Measurements from ENCODE around the gene DNAAF3. TPM values are rescaled to one million over a fixed set of nuclear protein-coding genes. Genes with fewer than 3 reads are reported as not detected.

DNAAF3 gene
- total RNA-seq, 4 donors from 2014 or later: 0.71 to 10.3 (median 0.99) TPM

GRCh38 chr19:55112777-55113569 is 53.4 kb downstream of the DNAAF3 start:
- WGBS, 2 donors: 59 to 63% methylated on average over 17 to 23 of the region's 23 CpGs
- no peak for DNase-seq (ENCODE audit: low spot score in 2 of 2)
- TF ChIP-seq, protein P1, sequence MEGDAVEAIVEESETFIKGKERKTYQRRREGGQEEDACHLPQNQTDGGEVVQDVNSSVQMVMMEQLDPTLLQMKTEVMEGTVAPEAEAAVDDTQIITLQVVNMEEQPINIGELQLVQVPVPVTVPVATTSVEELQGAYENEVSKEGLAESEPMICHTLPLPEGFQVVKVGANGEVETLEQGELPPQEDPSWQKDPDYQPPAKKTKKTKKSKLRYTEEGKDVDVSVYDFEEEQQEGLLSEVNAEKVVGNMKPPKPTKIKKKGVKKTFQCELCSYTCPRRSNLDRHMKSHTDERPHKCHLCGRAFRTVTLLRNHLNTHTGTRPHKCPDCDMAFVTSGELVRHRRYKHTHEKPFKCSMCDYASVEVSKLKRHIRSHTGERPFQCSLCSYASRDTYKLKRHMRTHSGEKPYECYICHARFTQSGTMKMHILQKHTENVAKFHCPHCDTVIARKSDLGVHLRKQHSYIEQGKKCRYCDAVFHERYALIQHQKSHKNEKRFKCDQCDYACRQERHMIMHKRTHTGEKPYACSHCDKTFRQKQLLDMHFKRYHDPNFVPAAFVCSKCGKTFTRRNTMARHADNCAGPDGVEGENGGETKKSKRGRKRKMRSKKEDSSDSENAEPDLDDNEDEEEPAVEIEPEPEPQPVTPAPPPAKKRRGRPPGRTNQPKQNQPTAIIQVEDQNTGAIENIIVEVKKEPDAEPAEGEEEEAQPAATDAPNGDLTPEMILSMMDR (IDR thresholded peaks at IDR 0.05): no peak
- H3K4me3 ChIP-seq (ENCODE audit: low read depth, poor library complexity, severe bottlenecking): no peak overlapping the region
- intact Hi-C loops (cut with DNase I; ENCODE audit: low total_unique reads): no loop called here

GRCh38 chr19:55112246-55112776 is 54.1 kb downstream of the DNAAF3 start:
- H3K4me3 ChIP-seq (ENCODE audit: low read depth, poor library complexity, severe bottlenecking): no peak overlapping the region
- 87 to 91% methylated on average over 23 to 25 of the region's 25 CpGs for WGBS, 2 donors
- intact Hi-C loops (cut with DNase I; ENCODE audit: low total_unique reads): no loop called here
- no peak for DNase-seq (ENCODE audit: low spot score in 2 of 2)
- TF ChIP-seq, protein P1 (IDR thresholded peaks at IDR 0.05): no peak
- no peak for TF ChIP-seq POLR2A (IDR thresholded peaks at IDR 0.05)

GRCh38 chr19:55111238-55111831 is 55.1 kb downstream of the DNAAF3 start:
- DNase-seq (ENCODE audit: low spot score in 2 of 2): no peak
- no peak overlapping the region for H3K4me3 ChIP-seq (ENCODE audit: low read depth, poor library complexity, severe bottlenecking)
- intact Hi-C loops (cut with DNase I; ENCODE audit: low total_unique reads): no loop called here
- 64 to 75% methylated on average over 21 of the region's 21 CpGs for WGBS, 2 donors
- TF ChIP-seq POLR2A (IDR thresholded peaks at IDR 0.05): no peak
- TF ChIP-seq, protein P1 (IDR thresholded peaks at IDR 0.05): no peak

GRCh38 chr19:55109527-55110291 is 56.7 kb downstream of the DNAAF3 start:
- intact Hi-C loops (cut with DNase I; ENCODE audit: low total_unique reads): no loop called here
- H3K4me3 ChIP-seq (ENCODE audit: low read depth, poor library complexity, severe bottlenecking): no peak overlapping the region
- no peak for DNase-seq (ENCODE audit: low spot score in 2 of 2)
- TF ChIP-seq, protein P1 (IDR thresholded peaks at IDR 0.05): no peak
- no peak for TF ChIP-seq POLR2A (IDR thresholded peaks at IDR 0.05)
- WGBS, 2 donors: 77 to 80% methylated on average over 19 to 20 of the region's 20 CpGs

Small RNAs within 50 kb of the gene (microRNA-seq; reads per million reads assigned to microRNA genes)
- gene MIR7975 (ENCODE audit: borderline number of aligned reads in 1 of 2, borderline replicate concordance in 2 of 2): 0 reads per million in 2 donors

Other genes starting within 250 kb of the DNAAF3 start
- not detected for gene NLRP7, start 219.1 kb downstream of the DNAAF3 start, total RNA-seq
- 10 to 100 TPM in 1 of 4 donors, 1 to 10 TPM in 3; 1.0 to 10.9 (median 7.4) TPM for gene NLRP2, start 200.2 kb downstream of the DNAAF3 start, total RNA-seq
- 1 to 10 TPM in 2 of 4 donors, under 1 TPM in 2; 0.49 to 8.5 (median 1.3) TPM for gene GP6, start 128.3 kb downstream of the DNAAF3 start, total RNA-seq
- gene RDH13, start 103.5 kb downstream of the DNAAF3 start, total RNA-seq: 100 to 1,000 TPM in 3 of 4 donors, 10 to 100 TPM in 1; 93.2 to 146 (median 134) TPM
- gene EPS8L1, start 90.7 kb downstream of the DNAAF3 start, total RNA-seq: 100 to 1,000 TPM; 394 to 678 (median 540) TPM
- 100 to 1,000 TPM in 1 of 4 donors, 10 to 100 TPM in 3; 55.5 to 103 (median 79.4) TPM for gene PPP1R12C, start 49.0 kb downstream of the DNAAF3 start, total RNA-seq
- gene TNNT1, start 17.4 kb downstream of the DNAAF3 start, total RNA-seq: 10 to 100 TPM; 24.0 to 56.1 (median 42.6) TPM
- 1 to 10 TPM in 2 of 4 donors, not detected in 2; 1.4 to 2.8 TPM for gene TNNI3, start 8.9 kb downstream of the DNAAF3 start, total RNA-seq
- under 1 TPM in 3 of 4 donors, not detected in 1; 0.10 to 0.65 (median 0.26) TPM for gene SYT5, start 13.7 kb upstream of the DNAAF3 start, total RNA-seq
- 1 to 10 TPM in 1 of 4 donors, under 1 TPM in 3; 0.22 to 1.3 (median 0.52) TPM for gene PTPRH, start 42.9 kb upstream of the DNAAF3 start, total RNA-seq
- gene TMEM86B, start 62.1 kb upstream of the DNAAF3 start, total RNA-seq: 1 to 10 TPM; 1.1 to 2.4 (median 1.6) TPM
- 10 to 100 TPM; 29.4 to 47.9 (median 37.5) TPM for gene PPP6R1, start 92.4 kb upstream of the DNAAF3 start, total RNA-seq
- gene HSPBP1, start 113.5 kb upstream of the DNAAF3 start, total RNA-seq: 10 to 100 TPM; 17.8 to 35.5 (median 25.6) TPM
- gene BRSK1, start 117.4 kb upstream of the DNAAF3 start, total RNA-seq: 1 to 10 TPM in 1 of 4 donors, under 1 TPM in 1, not detected in 2; 0.44 to 4.6 TPM
- under 1 TPM in 1 of 4 donors, not detected in 3; 0.58 TPM for gene TMEM150B, start 158.7 kb upstream of the DNAAF3 start, total RNA-seq
- 10 to 100 TPM; 16.5 to 25.4 (median 20.3) TPM for gene KMT5C, start 173.3 kb upstream of the DNAAF3 start, total RNA-seq
- 1 to 10 TPM in 1 of 4 donors, under 1 TPM in 2, not detected in 1; 0.42 to 1.1 (median 0.49) TPM for gene COX6B2, start 188.1 kb upstream of the DNAAF3 start, total RNA-seq
- not detected for gene GARIN5B, start 196.6 kb upstream of the DNAAF3 start, total RNA-seq
- gene IL11, start 203.8 kb upstream of the DNAAF3 start, total RNA-seq: under 1 TPM in 3 of 4 donors, not detected in 1; 0.23 to 0.68 (median 0.46) TPM
- gene TMEM190, start 210.2 kb upstream of the DNAAF3 start, total RNA-seq: not detected
- gene TMEM238, start 217.7 kb upstream of the DNAAF3 start, total RNA-seq: 10 to 100 TPM; 32.2 to 61.6 (median 47.5) TPM
- gene RPL28, start 219.3 kb upstream of the DNAAF3 start, total RNA-seq: 100 to 1,000 TPM; 466 to 875 (median 590) TPM
- 10 to 100 TPM in 1 of 4 donors, 1 to 10 TPM in 3; 6.2 to 14.6 (median 9.2) TPM for gene UBE2S, start 241.2 kb upstream of the DNAAF3 start, total RNA-seq

Data from lower leg skin (tissue), 4 donors.